Keratinocyte (primary cell): ENCODE measurements around the gene DHRSX.

Experiments used
- CTCF ChIP-seq, 3 experiments: IDR thresholded peaks in 1 of 3; conservative IDR thresholded peaks in 1 of 3; optimal IDR thresholded peaks in 1 of 3; 2 replicates in 2 of 3; 3 replicates in 1 of 3; pipeline versions ENCODE3 to v1.5.1; 2011; ENCODE audit warnings: low read length in 3 of 3, mild to moderate bottlenecking in 3 of 3, moderate library complexity in 2 of 3, control low read depth in 1 of 3, inconsistent platforms in 1 of 3; ENCODE audit not compliant: insufficient read depth in 2 of 3; ENCODE audit errors: extremely low read depth in 1 of 3
- EZH2 ChIP-seq: IDR thresholded peaks from one replicate; pipeline ENCODE4 v1.6.1; 2012; ENCODE audit warnings: inconsistent platforms, mild to moderate bottlenecking, low read length, moderate library complexity

GRCh38 chrX:2536141-2536540 lies 35.4 kb upstream of the DHRSX start:
- TF ChIP-seq CTCF (optimal IDR thresholded peaks at IDR 0.05 in 1 of 3, IDR thresholded peaks at IDR 0.05 in 1 of 3, conservative IDR thresholded peaks at IDR 0.05 in 1 of 3; ENCODE audit: extremely low read depth in 1 of 3, insufficient read depth in 2 of 3, low read length in 3 of 3) (no peak), EZH2 (no peak)
